IMR-90 (cell line): ENCODE measurements around the gene CTPS2. TPM values are rescaled to one million over a fixed set of nuclear protein-coding genes. Genes with fewer than 3 reads are reported as not detected.
"Not testable (repeated sequence)": the region's sequence is repeated elsewhere in the genome, so short reads cannot be mapped to it uniquely, and the experiment has no call there.

Source experiments
- ATAC-seq: fragments of 200-7000 bp; cut with Tn5 transposase; 2 replicates; pipeline ENCODE4 v1.9.1; 2020; ENCODE audit warnings: low read depth, mild to moderate bottlenecking, moderate library complexity
- BruUV-seq: library from RNA; stranded (reverse); fragments of 400-500 nt; replicated peaks from 2 replicates; lab custom pipeline; 2021; lab: Mats Ljungman, UMichigan
- CTCF ChIA-PET: fragments of 300-600 bp; formaldehyde crosslinking; extraction: SDS; loops from one replicate; lab custom pipeline; 2021; ENCODE audit warnings: antibody characterized with exemption; lab: Yijun Ruan, JAX
- POLR2A ChIA-PET: fragments of 300-600 bp; sonication (Branson Sonifier 250); formaldehyde crosslinking; loops from one replicate; lab custom pipeline; 2022; ENCODE audit warnings: antibody characterized with exemption; ENCODE audit not compliant: unreplicated experiment; lab: Charles Lee
- DNase-seq: peaks from one replicate; pipeline ENCODE4 v3.0.0; 2013
- H2AFZ ChIP-seq: replicated peaks from 2 replicates; pipeline ENCODE3; 2013; ENCODE audit warnings: low read length, mild to moderate bottlenecking; ENCODE audit not compliant: poor library complexity
- H2AK5ac ChIP-seq: 2 replicates; pipeline ENCODE4 v1.6.1; 2013; ENCODE audit warnings: low read depth, low read length, inconsistent platforms
- H2AK9ac ChIP-seq: replicated peaks from 2 replicates; pipeline ENCODE3; 2013; ENCODE audit warnings: mild to moderate bottlenecking, low read depth, low read length, moderate library complexity; ENCODE audit not compliant: poor library complexity
- H2BK120ac ChIP-seq: 2 replicates; pipeline ENCODE4 v1.6.1; 2013; ENCODE audit warnings: low read depth, low read length, inconsistent platforms
- H2BK15ac ChIP-seq: 3 replicates; pipeline ENCODE4 v1.6.1; 2013; ENCODE audit warnings: low read depth, low read length, inconsistent platforms
- H2BK20ac ChIP-seq: 2 replicates; pipeline ENCODE4 v1.6.1; 2013; ENCODE audit warnings: low read depth, mild to moderate bottlenecking, inconsistent platforms, low read length, moderate library complexity
- H2BK5ac ChIP-seq: 2 replicates; pipeline ENCODE4 v1.6.1; 2013; ENCODE audit warnings: mild to moderate bottlenecking, low read depth, low read length, inconsistent platforms; ENCODE audit not compliant: poor library complexity, severe bottlenecking
- H3K14ac ChIP-seq: replicated peaks from 2 replicates; pipeline ENCODE4 v1.6.1; 2013; ENCODE audit warnings: low read depth, low read length, inconsistent platforms
- H3K18ac ChIP-seq: 2 replicates; pipeline ENCODE4 v1.6.1; 2013; ENCODE audit warnings: low read depth, low read length, control low read depth
- H3K23ac ChIP-seq: 2 replicates; pipeline ENCODE4 v1.6.1; 2013; ENCODE audit warnings: low read depth, low read length, inconsistent platforms
- H3K27ac ChIP-seq: 2 replicates; pipeline ENCODE4 v1.5.1; 2013; ENCODE audit warnings: mild to moderate bottlenecking, control low read depth, low read length; ENCODE audit not compliant: insufficient read depth
- H3K27me3 ChIP-seq: 2 replicates; pipeline ENCODE4 v1.6.1; 2013; ENCODE audit warnings: low read length; ENCODE audit not compliant: control insufficient read depth, insufficient read depth
- H3K36me3 ChIP-seq: 2 replicates; pipeline ENCODE4 v1.6.1; 2013; ENCODE audit warnings: low read length, mixed read lengths; ENCODE audit not compliant: control insufficient read depth, insufficient read depth
- H3K4ac ChIP-seq: 2 replicates; pipeline ENCODE4 v1.6.1; 2013; ENCODE audit warnings: low read depth, low read length, inconsistent platforms
- H3K4me1 ChIP-seq: 2 replicates; pipeline ENCODE4 v1.6.1; 2013; ENCODE audit warnings: low read length, mixed read lengths; ENCODE audit not compliant: control insufficient read depth, insufficient read depth
- H3K4me2 ChIP-seq: 2 replicates; pipeline ENCODE4 v1.6.1; 2013; ENCODE audit warnings: low read depth, mild to moderate bottlenecking, control low read depth, low read length, moderate library complexity
- H3K4me3 ChIP-seq: 2 replicates; pipeline ENCODE4 v1.5.1; 2013; ENCODE audit warnings: low read depth, mild to moderate bottlenecking, control low read depth, low read length, moderate library complexity; ENCODE audit not compliant: insufficient read depth
- H3K56ac ChIP-seq: 2 replicates; pipeline ENCODE4 v1.6.1; 2013; ENCODE audit warnings: low read length, inconsistent platforms; ENCODE audit not compliant: insufficient read depth; ENCODE audit errors: extremely low read depth
- H3K79me1 ChIP-seq, 2 experiments: 2 replicates each; pipeline ENCODE4 v1.6.1; 2013; ENCODE audit warnings: low read length in 2 of 2, inconsistent platforms in 1 of 2, low read depth in 1 of 2
- H3K9ac ChIP-seq: 2 replicates; pipeline ENCODE4 v1.6.1; 2013; ENCODE audit warnings: low read depth, low read length, control low read depth
- H3K9me1 ChIP-seq: 2 replicates; pipeline ENCODE4 v1.6.1; 2013; ENCODE audit warnings: low read length, inconsistent platforms; ENCODE audit not compliant: insufficient read depth
- H3K9me3 ChIP-seq: 2 replicates; pipeline ENCODE4 v1.6.1; 2013; ENCODE audit warnings: low read length; ENCODE audit not compliant: control insufficient read depth, insufficient read depth
- H4K20me1 ChIP-seq: 2 replicates; pipeline ENCODE4 v1.6.1; 2013; ENCODE audit warnings: low read length, inconsistent platforms; ENCODE audit not compliant: insufficient read depth
- H4K5ac ChIP-seq: 2 replicates; pipeline ENCODE4 v1.6.1; 2013; ENCODE audit warnings: mild to moderate bottlenecking, low read depth, low read length, control low read depth
- H4K8ac ChIP-seq, 2 experiments: 2 replicates each; pipeline ENCODE4 v1.6.1; 2013; ENCODE audit warnings: low read depth in 2 of 2, low read length in 2 of 2, control low read depth in 1 of 2, inconsistent platforms in 1 of 2
- H4K91ac ChIP-seq: 2 replicates; pipeline ENCODE4 v1.6.1; 2013; ENCODE audit warnings: low read depth, low read length, inconsistent platforms; ENCODE audit not compliant: insufficient read depth
- NFE2L2 ChIP-seq: fragments of 150-350 bp; IDR thresholded peaks from 2 replicates; pipeline ENCODE4 v1.6.1; 2016; ENCODE audit warnings: low read depth, mild to moderate bottlenecking, low read length
- WGBS, 2 experiments: methylation state at CpG; one replicate each; pipeline versions ENCODE4 v1.1.5 to v1.1.7; 2013; ENCODE audit warnings: missing lambda C conversion rate in 2 of 2; ENCODE audit not compliant: insufficient read length in 1 of 2; ENCODE audit errors: extremely low coverage in 2 of 2; 5-methylcytosine and 5-hydroxymethylcytosine counted together
- dilution Hi-C: fragments of 300-500 bp; cut with HindIII; formaldehyde crosslinking; loops from one replicate; pipeline ENCODE4 v1.14.3; 2018; ENCODE audit warnings: low sequenced_read_pairs; ENCODE audit not compliant: unreplicated experiment
- in situ Hi-C: fragments of 300-500 bp; cut with MboI; formaldehyde crosslinking; loops from 3 replicates; pipeline ENCODE4 v1.14.3; 2019; ENCODE audit warnings: low sequenced_read_pairs, inconsistent platforms, mixed read lengths
- intact Hi-C: fragments of 100-400 bp; cut with micrococcal nuclease; formaldehyde crosslinking; loops from 2 replicates; pipeline ENCODE4 v1.10.0; 2022
- polyA plus RNA-seq, 3 experiments: library from polyadenylated mRNA; depleted of rRNA; stranded (reverse); fragments of >200 nt; gene quantifications; 2 replicates each; pipeline ENCODE4 v1.2.3, GENCODE V29; 2012; ENCODE audit warnings: low replicate concordance in 1 of 3
- total RNA-seq: library from RNA; depleted of rRNA; stranded (reverse); fragments of >200 nt; gene quantifications from 2 replicates; pipeline ENCODE4 v1.2.3, GENCODE V29; 2012
- TF ChIP-seq, protein P1 (sequence below): fragments of 150-350 bp; IDR thresholded peaks from 2 replicates; pipeline ENCODE4 v1.6.1; 2016; ENCODE audit warnings: low read depth, mild to moderate bottlenecking, low read length, moderate library complexity, borderline replicate concordance

CTPS2 gene
- total and polyA plus RNA-seq, 2 of the 4 experiments (the other 2 are of a cell fraction): 6.0 to 13.1 TPM

DNA sequence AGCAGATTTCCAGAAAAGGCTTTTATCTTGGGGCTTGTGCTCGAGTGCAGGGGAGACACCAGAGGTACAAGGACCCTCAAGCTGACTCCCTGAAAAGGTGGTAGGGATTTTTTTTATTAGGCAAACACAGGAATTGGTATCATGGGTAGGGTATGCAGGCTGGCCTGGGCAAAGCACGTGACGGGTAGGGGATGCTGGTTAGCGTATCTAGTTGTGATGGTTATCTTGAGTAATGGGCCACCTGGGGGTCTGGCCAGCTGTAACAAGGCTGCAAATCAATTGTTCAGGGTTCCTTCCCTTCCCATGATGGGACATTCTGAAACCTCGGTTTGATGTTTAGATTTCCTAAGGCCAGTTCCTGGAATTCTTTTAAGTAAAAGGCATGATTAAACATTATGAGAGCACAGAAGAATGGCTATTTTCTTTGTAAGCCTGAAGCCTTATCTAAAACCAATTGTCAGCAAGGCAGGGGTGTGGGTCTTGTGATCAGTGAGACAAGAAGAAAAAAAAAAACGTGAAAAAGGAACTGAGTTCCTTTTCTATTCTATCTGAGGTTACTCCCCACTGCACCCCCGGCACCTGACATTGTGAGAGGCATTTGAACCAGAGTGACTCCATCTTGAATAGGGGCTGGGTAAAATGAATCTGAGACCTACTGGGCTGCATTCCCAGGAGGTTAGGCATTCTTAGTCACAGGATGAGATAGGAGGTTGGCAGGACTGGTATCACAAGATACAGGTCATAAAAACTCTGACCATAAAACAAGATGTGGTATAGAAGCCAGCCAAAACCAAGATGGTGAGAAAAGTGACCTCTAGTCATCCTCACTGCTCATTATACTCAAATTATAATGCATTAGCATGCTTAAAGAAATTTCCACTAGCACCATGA is 126.7 kb downstream of the CTPS2 start (continued):
- TF ChIP-seq, protein P1, sequence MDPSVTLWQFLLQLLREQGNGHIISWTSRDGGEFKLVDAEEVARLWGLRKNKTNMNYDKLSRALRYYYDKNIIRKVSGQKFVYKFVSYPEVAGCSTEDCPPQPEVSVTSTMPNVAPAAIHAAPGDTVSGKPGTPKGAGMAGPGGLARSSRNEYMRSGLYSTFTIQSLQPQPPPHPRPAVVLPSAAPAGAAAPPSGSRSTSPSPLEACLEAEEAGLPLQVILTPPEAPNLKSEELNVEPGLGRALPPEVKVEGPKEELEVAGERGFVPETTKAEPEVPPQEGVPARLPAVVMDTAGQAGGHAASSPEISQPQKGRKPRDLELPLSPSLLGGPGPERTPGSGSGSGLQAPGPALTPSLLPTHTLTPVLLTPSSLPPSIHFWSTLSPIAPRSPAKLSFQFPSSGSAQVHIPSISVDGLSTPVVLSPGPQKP: no peak
- no peak for TF ChIP-seq NFE2L2

DNA sequence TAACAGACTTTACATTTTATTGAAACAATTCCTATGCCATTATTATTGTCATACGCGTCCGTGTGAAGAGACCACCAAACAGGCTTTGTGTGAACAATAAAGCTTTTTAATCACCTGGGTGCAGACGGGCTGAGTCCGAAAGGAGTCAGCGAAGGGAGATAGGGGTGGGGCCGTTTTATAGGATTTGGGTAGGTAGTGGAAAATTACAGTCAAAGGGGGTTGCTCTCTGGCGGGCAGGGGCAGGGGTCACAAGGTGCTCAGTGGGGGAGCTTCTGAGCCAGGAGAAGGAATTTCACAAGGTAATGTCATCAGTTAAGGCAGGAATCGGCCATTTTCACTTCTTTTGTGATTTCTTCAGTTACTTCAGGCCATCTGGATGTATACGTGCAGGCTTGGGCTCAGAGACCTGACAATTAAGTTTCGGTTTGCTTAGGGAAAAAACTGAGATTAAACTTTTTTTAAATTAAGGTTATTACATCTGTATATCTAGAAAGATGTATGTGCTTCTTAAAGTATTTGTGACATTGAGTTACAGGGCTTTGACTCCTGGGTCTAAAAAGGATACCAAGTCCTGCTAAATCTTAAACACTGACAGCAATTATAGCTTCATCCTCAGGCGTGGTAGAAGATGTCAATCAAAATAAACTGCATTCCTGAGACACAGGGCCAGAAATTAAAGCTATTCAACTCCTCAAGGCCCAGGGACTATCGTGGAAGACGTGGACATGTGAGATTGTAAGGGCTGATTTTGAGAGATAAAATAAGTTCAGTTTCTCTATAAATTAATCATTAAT is 132.3 kb downstream of the CTPS2 start:
- BruUV-seq, CTCF ChIA-PET, H4K91ac ChIP-seq, H3K9me1 ChIP-seq, H3K27ac ChIP-seq, H2BK15ac ChIP-seq, H3K14ac ChIP-seq, H2BK20ac ChIP-seq, POLR2A ChIA-PET, H3K27me3 ChIP-seq, ATAC-seq, H2AK5ac ChIP-seq, H3K79me1 ChIP-seq, H2BK5ac ChIP-seq, H3K4me3 ChIP-seq, H3K4ac ChIP-seq, H2BK120ac ChIP-seq, H3K23ac ChIP-seq, H3K9me3 ChIP-seq, H3K56ac ChIP-seq, H4K8ac ChIP-seq, H2AFZ ChIP-seq, in situ Hi-C loops, H3K4me1 ChIP-seq, H3K9ac ChIP-seq, H3K36me3 ChIP-seq, H2AK9ac ChIP-seq, H3K18ac ChIP-seq, dilution Hi-C loops, H4K20me1 ChIP-seq, intact Hi-C loops, H3K4me2 ChIP-seq, H4K5ac ChIP-seq, DNase-seq: not testable (repeated sequence)
- no CpG with 5 or more reads among the region's 14 CpGs for WGBS, 2 experiments
